Measurements from ENCODE around the gene ASAP2.

DNA sequence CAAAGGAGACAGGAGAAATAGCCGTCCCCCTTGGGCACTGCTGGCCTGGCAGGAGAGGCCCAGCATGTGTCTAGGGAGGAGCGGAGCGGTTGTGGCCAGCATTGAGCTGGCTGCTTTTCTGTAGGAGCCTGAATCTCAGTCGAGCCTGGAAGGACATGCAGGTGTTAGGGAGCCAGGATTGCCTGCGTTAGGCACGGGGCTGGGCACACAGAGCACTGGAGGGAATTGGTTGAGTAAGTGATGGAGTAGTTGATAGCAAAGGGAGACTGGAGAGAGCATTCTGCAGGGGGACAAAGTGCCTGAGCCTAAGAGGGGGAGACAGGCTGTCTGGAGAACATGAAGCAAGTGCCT is 22.8 kb downstream of the ASAP2 start:
- TF ChIP-seq, protein P1, sequence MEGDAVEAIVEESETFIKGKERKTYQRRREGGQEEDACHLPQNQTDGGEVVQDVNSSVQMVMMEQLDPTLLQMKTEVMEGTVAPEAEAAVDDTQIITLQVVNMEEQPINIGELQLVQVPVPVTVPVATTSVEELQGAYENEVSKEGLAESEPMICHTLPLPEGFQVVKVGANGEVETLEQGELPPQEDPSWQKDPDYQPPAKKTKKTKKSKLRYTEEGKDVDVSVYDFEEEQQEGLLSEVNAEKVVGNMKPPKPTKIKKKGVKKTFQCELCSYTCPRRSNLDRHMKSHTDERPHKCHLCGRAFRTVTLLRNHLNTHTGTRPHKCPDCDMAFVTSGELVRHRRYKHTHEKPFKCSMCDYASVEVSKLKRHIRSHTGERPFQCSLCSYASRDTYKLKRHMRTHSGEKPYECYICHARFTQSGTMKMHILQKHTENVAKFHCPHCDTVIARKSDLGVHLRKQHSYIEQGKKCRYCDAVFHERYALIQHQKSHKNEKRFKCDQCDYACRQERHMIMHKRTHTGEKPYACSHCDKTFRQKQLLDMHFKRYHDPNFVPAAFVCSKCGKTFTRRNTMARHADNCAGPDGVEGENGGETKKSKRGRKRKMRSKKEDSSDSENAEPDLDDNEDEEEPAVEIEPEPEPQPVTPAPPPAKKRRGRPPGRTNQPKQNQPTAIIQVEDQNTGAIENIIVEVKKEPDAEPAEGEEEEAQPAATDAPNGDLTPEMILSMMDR (conservative IDR thresholded peaks at IDR 0.05) = no peak
- no peak for TF ChIP-seq EZH2 (IDR thresholded peaks at IDR 0.05; ENCODE audit: low read depth)

Data from PC-9 (cell line).